Astrocyte (in vitro differentiated cells and primary cell): Measurements from ENCODE around the gene HOXA5.

ENCODE experiments used
- CTCF ChIP-seq: IDR thresholded peaks from 2 replicates; pipeline ENCODE4 v1.5.1; 2011; ENCODE audit warnings: low read depth, mild to moderate bottlenecking, inconsistent platforms, low read length, moderate library complexity; ENCODE audit not compliant: insufficient read depth
- EZH2 ChIP-seq: IDR thresholded peaks from 2 replicates; pipeline ENCODE4 v1.6.1; 2012; ENCODE audit warnings: mild to moderate bottlenecking, low read length, inconsistent platforms; ENCODE audit not compliant: insufficient read depth

- no peak for TF ChIP-seq CTCF
- no peak for TF ChIP-seq EZH2
These were observed 33.1 kb downstream of the HOXA5 start for GRCh38 chr7:27110186-27111031.
